Common myeloid progenitor, CD34-positive (primary cell): ENCODE results near the gene PTPRN2.

Source experiments
- CTCF ChIA-PET: fragments of 350-600 bp; sonication (Branson Sonifier 250); formaldehyde crosslinking; loops from one replicate; lab custom pipeline; 2021; ENCODE audit warnings: antibody characterized with exemption; lab: Charles Lee
- POLR2A ChIA-PET: fragments of 350-600 bp; sonication (Branson Sonifier 250); formaldehyde crosslinking; loops from one replicate; lab custom pipeline; 2021; ENCODE audit warnings: antibody characterized with exemption; lab: Charles Lee
- DNase-seq, 3 donors: peaks; one replicate each; pipeline versions ENCODE4 v3.0.0 to v3.0.0-alpha.2; 2013
- H3K27ac ChIP-seq, 2 experiments: 1 replicate in 1 of 2; 2 replicates in 1 of 2; pipeline ENCODE4 v1.7.0; 2013; ENCODE audit warnings: inconsistent platforms in 2 of 2, low read length in 2 of 2, mild to moderate bottlenecking in 2 of 2, low read depth in 1 of 2, moderate library complexity in 1 of 2; ENCODE audit not compliant: severe bottlenecking in 2 of 2, insufficient read depth in 1 of 2, poor library complexity in 1 of 2
- H3K27me3 ChIP-seq, 5 experiments: replicated peaks in 2 of 5; 1 replicate in 3 of 5; 2 replicates in 2 of 5; pipeline versions ENCODE4 v1.6.1 to v1.7.0; 2013; ENCODE audit warnings: low read length in 4 of 5, mild to moderate bottlenecking in 2 of 5, moderate library complexity in 2 of 5, inconsistent platforms in 1 of 5; ENCODE audit not compliant: insufficient read depth in 5 of 5, control insufficient read depth in 4 of 5
- H3K36me3 ChIP-seq, 4 experiments: 1 replicate in 2 of 4; 2 replicates in 2 of 4; pipeline versions ENCODE4 v1.6.1 to v1.7.0; 2013; ENCODE audit warnings: low read length in 3 of 4, control low read depth in 1 of 4, mild to moderate bottlenecking in 1 of 4; ENCODE audit not compliant: control insufficient read depth in 4 of 4, insufficient read depth in 4 of 4
- H3K4me1 ChIP-seq, 4 experiments: 1 replicate in 3 of 4; 2 replicates in 1 of 4; pipeline versions ENCODE4 v1.6.1 to v1.7.1; 2013; ENCODE audit warnings: low read length in 3 of 4, mild to moderate bottlenecking in 3 of 4, control low read depth in 1 of 4, inconsistent platforms in 1 of 4, moderate library complexity in 1 of 4; ENCODE audit not compliant: control insufficient read depth in 4 of 4, insufficient read depth in 4 of 4; ENCODE audit errors: control extremely low read depth in 1 of 4
- H3K4me3 ChIP-seq, 7 experiments: 1 replicate in 4 of 7; 2 replicates in 3 of 7; pipeline versions ENCODE4 v1.5.1 to v1.7.0; 2013; ENCODE audit warnings: mild to moderate bottlenecking in 7 of 7, low read length in 6 of 7, moderate library complexity in 6 of 7, inconsistent platforms in 2 of 7, low read depth in 2 of 7, control low read depth in 1 of 7; ENCODE audit not compliant: insufficient read depth in 4 of 7, control insufficient read depth in 1 of 7; ENCODE audit errors: extremely low read depth in 1 of 7
- H3K9me3 ChIP-seq, 5 experiments: 1 replicate in 4 of 5; 2 replicates in 1 of 5; pipeline versions ENCODE4 v1.6.1 to v1.7.1; 2013; ENCODE audit warnings: low read length in 4 of 5, mild to moderate bottlenecking in 2 of 5, inconsistent platforms in 1 of 5, low read depth in 1 of 5, moderate library complexity in 1 of 5; ENCODE audit not compliant: control insufficient read depth in 4 of 5, insufficient read depth in 2 of 5; ENCODE audit errors: control extremely low read depth in 1 of 5
- WGBS: methylation state at CpG from one replicate; pipeline ENCODE4 v1.1.5; 2013; ENCODE audit not compliant: insufficient coverage; 5-methylcytosine and 5-hydroxymethylcytosine counted together

Gene PTPRN2

DNA sequence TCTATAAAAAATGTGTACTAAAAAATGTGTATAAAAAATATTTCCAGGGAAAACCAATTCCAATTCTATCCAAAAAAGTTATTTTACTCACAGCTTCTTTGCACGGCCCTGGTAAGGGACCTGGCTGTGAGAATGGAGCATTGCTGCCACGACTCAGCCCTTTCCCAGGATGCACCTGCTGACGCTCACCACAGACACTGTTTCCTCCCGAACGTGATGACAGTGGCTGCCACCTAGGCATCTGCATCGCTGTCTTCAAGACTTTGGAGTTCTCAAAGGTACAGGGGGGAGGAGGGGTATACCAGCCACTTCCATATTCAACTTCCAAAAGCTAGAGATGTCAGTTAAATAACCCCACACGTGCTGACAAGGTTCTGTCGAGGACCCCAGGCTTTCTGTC lies 23.9 kb upstream of the PTPRN2 start:
- no peak overlapping the region for H3K4me3 ChIP-seq
- peaks cover 0 to 12% (median 4%) of the 10 kb centered on the region in 4 experiments for H3K4me1 ChIP-seq
- DNase-seq, result peak in 2 of 3 donors; percentile 54 to 76
- POLR2A ChIA-PET, result no interaction called here
- WGBS, result 51% methylated on average over 5 of the region's 8 CpGs
- H3K36me3 ChIP-seq, result peaks cover 0 to 20% (median 3%) of the 10 kb centered on the region in 4 experiments
- H3K27ac ChIP-seq, result no peak overlapping the region
- CTCF ChIA-PET, result interaction anchor here (0.8 kb wide), 1 partner anchor 39 kb away, joined by 3 read pairs; no protein-coding TSS in a partner anchor
- H3K27me3 ChIP-seq, result no peaks in the 10 kb centered on the region
- no peaks in the 10 kb centered on the region for H3K9me3 ChIP-seq

DNA sequence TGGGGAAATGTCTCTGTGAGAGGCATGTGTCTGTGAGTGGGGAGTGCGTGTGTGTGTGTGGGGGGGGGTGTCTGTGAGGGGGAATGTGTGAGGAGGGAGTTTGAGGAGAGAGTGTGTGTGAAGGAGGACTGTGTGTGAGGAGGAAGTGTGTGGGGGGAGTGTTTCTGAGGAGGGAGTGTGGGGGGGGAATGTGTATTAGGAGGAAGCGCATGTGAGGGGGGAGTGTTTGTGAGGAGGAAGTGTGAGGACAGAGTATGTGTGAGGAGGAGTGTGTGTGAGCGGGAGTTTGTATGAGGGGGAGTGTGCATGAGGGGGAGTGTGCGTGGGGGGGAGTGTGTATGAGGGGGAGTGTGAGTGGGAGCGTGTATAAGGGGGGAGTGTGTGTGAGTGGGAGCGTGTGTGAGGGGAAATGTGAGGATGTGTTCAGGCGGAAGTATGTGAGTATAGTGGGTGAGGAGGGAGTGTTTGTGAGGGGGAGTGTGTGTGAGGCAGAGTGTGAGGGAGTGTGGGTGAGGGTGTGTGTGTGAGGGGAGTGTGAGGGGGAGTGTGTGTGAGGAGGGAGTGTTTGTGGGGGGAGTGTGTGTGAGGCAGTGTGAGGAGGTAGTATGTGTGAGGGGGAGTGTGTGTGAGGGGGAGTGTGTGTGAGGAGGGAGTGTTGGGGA lies 21.8 kb upstream of the PTPRN2 start:
- WGBS, result 72% methylated on average over 5 of the region's 7 CpGs
- ChIA-PET POLR2A (no interaction called here), CTCF (no interaction called here)
- H3K9me3 ChIP-seq, result no peaks in the 10 kb centered on the region
- DNase-seq, result peak in 2 of 3 donors; percentile 48 to 61
- H3K27me3 ChIP-seq, result no peaks in the 10 kb centered on the region
- no peak overlapping the region for H3K4me3 ChIP-seq
- H3K36me3 ChIP-seq, result peaks cover 0 to 23% (median 3%) of the 10 kb centered on the region in 4 experiments
- H3K27ac ChIP-seq, result no peak overlapping the region
- peaks cover 0 to 12% (median 4%) of the 10 kb centered on the region in 4 experiments for H3K4me1 ChIP-seq

GRCh38 chr7:158607563-158607962 lies 19.9 kb upstream of the PTPRN2 start:
- POLR2A ChIA-PET, result no interaction called here
- Histone ChIP-seq H3K4me1 (peaks cover 0 to 13% (median 7%) of the 10 kb centered on the region in 4 experiments), H3K36me3 (peaks cover 0 to 17% (median 4%) of the 10 kb centered on the region in 4 experiments), H3K27ac (no peak overlapping the region), H3K4me3 (no peak overlapping the region), H3K9me3 (no peaks in the 10 kb centered on the region), H3K27me3 (no peaks in the 10 kb centered on the region)
- 97% methylated on average over 5 of the region's 6 CpGs for WGBS
- DNase-seq, result no peak
- CTCF ChIA-PET, result no interaction called here

- Histone ChIP-seq H3K27ac (no peak overlapping the region), H3K27me3 (no peaks in the 10 kb centered on the region), H3K36me3 (peaks cover 0 to 17% (median 4%) of the 10 kb centered on the region in 4 experiments), H3K4me1 (peaks cover 0 to 13% (median 7%) of the 10 kb centered on the region in 4 experiments), H3K9me3 (no peaks in the 10 kb centered on the region), H3K4me3 (no peak overlapping the region)
- POLR2A ChIA-PET, result no interaction called here
- CTCF ChIA-PET, result no interaction called here
- WGBS, result 98% methylated on average over 18 of the region's 18 CpGs
- no peak for DNase-seq
Measured at GRCh38 chr7:158606671-158607424, 19.2 kb upstream of the PTPRN2 start.

DNA sequence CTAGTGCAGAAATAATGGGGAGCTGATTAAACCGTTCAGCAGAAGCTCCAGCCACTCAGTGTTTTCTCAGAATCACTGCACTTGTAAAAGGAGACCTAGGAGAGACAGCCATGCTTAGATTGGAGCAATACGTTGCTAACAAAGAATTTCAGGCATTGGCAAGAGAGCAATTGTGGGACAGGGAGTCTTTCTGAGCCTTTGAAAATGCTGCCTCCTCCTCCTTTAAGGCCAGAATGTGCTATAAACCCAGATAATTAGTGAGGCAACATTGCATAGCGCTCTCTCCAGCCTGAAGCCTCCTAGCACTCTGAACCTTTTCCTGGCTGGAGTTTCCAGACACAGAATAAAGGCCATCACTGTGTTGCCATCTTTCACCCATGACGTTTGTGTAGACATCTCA lies 18.5 kb upstream of the PTPRN2 start:
- POLR2A ChIA-PET, result no interaction called here
- Histone ChIP-seq H3K9me3 (no peaks in the 10 kb centered on the region), H3K36me3 (peaks cover 0 to 17% (median 4%) of the 10 kb centered on the region in 4 experiments), H3K27me3 (no peaks in the 10 kb centered on the region), H3K4me1 (peaks cover 0 to 13% (median 4%) of the 10 kb centered on the region in 4 experiments), H3K27ac (no peak overlapping the region), H3K4me3 (no peak overlapping the region)
- CTCF ChIA-PET, result no interaction called here
- no peak for DNase-seq
- WGBS, result 97% methylated on average over 4 of the region's 4 CpGs

DNA sequence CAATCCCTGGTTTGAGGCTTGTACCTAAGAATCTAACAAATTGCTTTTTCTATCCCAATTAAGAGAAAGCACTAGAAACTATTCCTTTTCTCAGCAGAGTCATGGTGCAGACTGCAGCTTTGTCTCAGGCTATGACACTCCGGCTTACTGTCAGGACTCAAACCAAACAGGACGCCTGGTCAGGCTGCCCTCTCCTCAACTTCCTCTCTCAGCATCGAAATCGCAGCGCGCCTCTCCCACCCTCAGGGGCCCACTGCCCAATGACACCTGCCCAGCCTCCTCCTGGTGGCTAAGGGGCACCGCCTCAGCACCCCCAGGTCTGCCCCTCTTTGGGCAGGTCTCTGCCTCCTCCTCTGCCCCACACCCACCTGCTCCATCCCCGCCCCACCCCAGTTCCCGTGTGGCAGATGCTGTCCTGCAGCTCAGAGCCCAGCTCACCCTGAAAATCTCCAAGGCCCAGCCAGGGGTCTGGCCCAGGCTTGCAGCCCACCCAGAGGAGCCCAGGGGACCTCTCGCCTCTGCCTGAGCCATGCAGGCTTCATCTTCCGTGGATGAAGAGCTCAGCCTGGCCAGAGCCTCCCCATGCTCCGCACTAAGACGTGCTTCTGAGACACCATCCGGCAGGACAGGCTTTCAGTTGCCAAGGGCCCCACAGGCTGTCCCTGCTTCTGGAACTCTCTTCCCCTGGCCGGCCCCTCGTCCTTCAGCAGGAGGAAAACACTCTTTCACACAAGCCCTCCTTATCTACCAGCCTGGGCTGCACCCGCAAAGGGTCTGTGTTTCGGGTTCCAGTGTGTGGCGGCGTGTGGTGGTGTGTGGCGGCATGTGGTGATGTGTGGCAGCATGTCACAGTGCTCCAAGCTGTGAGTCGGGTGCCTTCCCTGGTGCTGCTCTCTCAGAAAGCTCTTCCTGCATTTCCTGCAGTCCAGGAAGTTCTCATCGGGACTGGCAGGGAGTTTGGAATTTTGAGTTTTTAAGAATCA lies 16.4 kb upstream of the PTPRN2 start:
- no peaks in the 10 kb centered on the region for H3K27me3 ChIP-seq

More for the DNA sequence above, 16.4 kb upstream of the PTPRN2 start:
- ChIA-PET POLR2A (no interaction called here), CTCF (no interaction called here)
- DNase-seq, result no peak
- H3K27ac ChIP-seq, result no peak overlapping the region
- WGBS, result 81% methylated on average over 19 of the region's 23 CpGs
- no peaks in the 10 kb centered on the region for H3K9me3 ChIP-seq
- H3K4me1 ChIP-seq, result peaks cover 0 to 7% (median under 1%) of the 10 kb centered on the region in 4 experiments
- peaks cover 0 to 10% (median 2%) of the 10 kb centered on the region in 4 experiments for H3K36me3 ChIP-seq
- H3K4me3 ChIP-seq, result no peak overlapping the region
